GM12801 (cell line): ENCODE data around the gene SNX18.

Source experiments
- CTCF ChIP-seq: IDR thresholded peaks from one replicate; pipeline ENCODE4 v1.5.1; 2011; ENCODE audit warnings: control low read depth; ENCODE audit not compliant: insufficient read length; ENCODE audit errors: extremely low read depth

The SNX18 gene

GRCh38 chr5:54528633-54529209, 11.2 kb downstream of the SNX18 start:
- no peak for TF ChIP-seq CTCF

GRCh38 chr5:54529565-54529964, 12.0 kb downstream of the SNX18 start:
- TF ChIP-seq CTCF = no peak

- no peak for TF ChIP-seq CTCF
Observed at GRCh38 chr5:54531546-54531945, 14.0 kb downstream of the SNX18 start.

- no peak for TF ChIP-seq CTCF
Observed at GRCh38 chr5:54533541-54534190, 16.1 kb downstream of the SNX18 start.

- TF ChIP-seq CTCF = no peak
Observed at GRCh38 chr5:54534191-54535004, 16.8 kb downstream of the SNX18 start.

GRCh38 chr5:54535149-54535844, 17.7 kb downstream of the SNX18 start:
- TF ChIP-seq CTCF = no peak

- no peak for TF ChIP-seq CTCF
Observed at GRCh38 chr5:54537725-54538124, 20.2 kb downstream of the SNX18 start.
